GM19372 (cell line): ENCODE results near the gene USP22.
"Not testable (repeated sequence)": the region's sequence is repeated elsewhere in the genome, so short reads cannot be mapped to it uniquely, and the experiment has no call there.

Source experiments
- ATAC-seq: cut with Tn5 transposase; IDR thresholded peaks from one replicate; pipeline ENCODE4 v1.9.1; 2021; ENCODE audit warnings: mild to moderate bottlenecking, low read depth, moderate library complexity; ENCODE audit not compliant: unreplicated experiment

Gene USP22

GRCh38 chr17:20991276-20992037, 51.4 kb downstream of the USP22 start:
- no peak for ATAC-seq

DNA sequence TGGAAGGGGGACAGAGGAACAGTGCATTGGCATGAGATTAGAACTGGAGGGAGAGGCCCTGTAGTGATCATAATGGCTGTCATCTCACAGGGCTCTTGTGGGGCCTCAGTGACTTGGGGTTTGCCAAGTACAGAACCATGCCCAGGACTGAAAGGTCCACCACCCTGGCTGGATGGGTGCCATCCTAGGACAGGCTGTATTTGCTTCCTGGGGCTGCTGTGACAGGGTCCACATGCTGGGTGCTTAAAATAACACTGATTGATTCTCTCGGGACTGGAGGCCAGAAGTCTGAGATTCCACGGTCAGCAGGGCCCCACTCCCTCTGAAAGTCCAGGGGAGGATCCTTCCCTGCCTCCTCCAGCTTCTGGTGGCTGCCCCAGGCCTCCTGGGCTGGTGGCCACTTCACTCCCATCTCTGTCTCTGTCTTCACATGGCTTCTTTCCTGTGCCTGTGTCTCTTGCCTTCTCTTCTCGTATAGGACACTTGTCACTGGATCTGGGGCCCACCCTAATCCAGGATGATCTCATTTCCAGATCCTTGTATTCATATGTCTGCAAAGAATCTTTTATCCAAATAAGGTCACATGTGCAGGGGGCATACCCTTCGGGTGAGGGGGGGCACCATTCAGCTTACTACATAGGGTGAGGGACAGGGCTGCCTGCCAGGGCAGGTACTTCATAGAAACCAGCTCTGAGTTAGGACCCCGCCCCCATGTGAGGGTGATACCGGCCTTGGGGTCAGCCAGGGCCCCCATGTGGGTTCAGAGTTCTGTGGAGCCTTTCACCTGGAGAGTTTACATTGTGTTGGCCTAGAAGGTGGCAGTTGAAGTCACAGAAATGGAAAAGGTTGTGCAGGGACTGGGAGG, 52.6 kb downstream of the USP22 start:
- ATAC-seq, result no peak

GRCh38 chr17:20989481-20989880, 53.3 kb downstream of the USP22 start:
- no peak for ATAC-seq

DNA sequence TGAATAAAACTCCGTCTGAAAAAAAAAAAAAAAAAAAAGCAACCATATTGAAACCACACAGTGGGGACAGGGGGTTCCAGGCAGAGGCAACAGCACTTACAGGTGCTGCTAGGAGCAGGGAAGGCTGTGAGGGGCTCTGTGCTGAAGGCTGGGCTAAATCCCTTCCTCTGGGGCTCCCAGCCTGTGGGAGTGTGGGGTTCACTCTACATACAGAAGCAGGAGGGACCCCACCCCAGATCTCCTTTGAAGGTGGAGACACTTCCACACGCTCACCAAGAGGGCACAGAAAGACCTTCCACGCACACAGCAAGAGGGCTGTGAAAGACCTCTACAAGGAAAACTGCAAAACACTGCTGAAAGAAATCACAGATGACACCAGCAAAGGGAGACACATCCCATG, 53.9 kb downstream of the USP22 start:
- ATAC-seq, result no peak

GRCh38 chr17:20988001-20988636, 54.7 kb downstream of the USP22 start:
- no peak for ATAC-seq

DNA sequence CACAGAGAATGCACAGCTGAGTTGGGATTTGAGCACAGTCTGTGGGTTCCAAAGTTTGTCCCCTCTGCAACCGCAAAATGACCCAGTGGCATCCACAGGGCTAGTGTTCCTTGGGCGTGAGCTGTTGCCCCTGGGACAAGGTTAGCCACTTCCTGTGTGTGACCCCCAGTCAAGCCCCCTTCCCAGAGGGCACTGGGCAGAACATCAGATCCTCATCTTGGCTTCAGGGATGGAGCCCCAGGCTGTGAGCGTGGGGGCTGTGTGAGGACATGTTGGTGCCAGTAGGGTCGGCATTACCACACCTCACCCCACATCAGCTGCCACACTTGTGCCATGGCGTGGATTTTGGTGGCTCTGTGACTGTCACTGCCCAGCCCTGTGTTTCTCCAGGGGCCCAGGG, 55.3 kb downstream of the USP22 start:
- no peak for ATAC-seq

DNA sequence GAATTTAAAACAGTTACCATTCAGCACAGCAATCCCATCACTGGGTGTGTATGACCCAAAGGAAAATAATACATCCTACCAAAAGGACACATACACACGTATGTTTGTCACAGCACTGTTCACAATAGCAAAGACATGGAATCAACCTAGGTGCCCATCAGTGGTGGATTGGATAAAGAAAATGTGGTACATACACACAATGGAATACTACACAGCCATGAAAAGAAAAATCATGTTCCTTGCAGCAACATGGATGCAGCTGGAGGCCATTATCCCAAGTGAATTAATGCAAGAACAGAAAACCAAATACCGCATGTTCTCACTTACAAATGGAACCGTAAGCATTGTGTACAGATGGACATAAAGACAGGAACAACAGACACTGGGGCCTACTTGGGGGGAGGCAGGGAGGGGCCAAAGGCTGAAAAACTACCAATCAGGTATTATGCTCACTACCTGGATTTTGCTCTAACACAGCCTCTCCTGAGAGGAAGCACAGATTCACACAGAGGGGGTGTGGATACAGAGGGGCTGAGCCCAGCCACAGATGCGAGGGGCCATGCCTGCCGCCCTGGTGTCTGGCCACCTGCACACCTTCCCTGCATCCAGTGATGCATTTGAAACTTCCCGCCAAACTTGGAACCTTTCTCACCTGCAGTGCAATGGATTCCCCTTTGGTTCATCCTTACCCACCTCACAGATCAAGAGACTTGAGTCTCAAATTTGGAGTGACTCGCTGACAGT, 55.9 kb downstream of the USP22 start:
- ATAC-seq, result no peak

DNA sequence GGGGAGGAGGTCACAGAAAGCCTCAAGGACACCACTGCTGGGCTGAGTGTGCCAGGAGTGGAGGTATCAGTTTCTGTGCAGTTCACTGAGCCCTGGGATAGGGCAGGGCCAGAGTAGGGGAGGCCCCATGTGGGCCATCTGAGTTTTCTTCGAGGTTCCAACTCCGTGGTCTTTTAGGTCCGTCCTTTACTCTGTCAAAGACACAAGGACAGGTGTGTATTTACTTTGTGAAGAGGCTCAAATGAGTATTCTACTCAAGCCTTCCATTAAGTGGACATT, 59.5 kb downstream of the USP22 start:
- no peak for ATAC-seq

DNA sequence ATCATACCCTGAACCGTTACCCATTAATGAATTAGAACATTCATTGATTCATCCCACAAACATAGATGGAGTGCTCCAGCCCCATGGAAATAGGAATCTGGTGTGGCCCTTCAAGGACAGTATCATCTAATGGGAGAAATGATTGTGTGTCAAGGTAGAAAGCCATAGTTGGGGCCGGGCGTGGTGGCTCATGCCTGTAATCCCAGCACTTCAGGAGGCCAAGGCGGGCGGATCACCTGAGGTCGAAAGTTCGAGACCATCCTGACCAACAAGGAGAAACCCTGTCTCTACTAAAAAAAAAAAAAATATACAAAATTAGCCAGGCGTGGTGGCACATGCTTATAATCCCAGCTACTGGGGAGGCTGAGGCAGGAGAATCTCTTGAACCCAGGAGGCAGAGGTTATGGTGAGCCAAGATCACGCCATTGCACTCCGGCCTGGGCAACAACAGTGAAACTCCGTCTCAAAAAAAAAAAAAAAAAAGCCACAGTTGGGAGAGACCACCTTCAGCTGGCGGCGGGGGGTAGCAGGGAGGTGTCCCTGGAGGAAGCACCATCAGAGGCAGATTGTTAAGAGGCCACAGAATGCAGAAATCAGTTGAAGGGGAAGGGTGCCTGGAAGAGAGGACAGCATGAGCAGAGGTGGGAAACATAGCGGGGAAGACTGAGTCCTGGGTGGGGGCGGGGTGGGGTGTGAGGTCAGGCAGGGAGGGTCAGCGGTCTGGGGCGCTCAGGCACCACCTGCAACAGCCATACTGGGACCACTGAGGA, 60.0 kb downstream of the USP22 start:
- no peak for ATAC-seq

- ATAC-seq, result no peak
These were observed 61.5 kb downstream of the USP22 start for GRCh38 chr17:20981046-20981920.

- ATAC-seq, result no peak
These were observed 63.1 kb downstream of the USP22 start for GRCh38 chr17:20979792-20980083.

DNA sequence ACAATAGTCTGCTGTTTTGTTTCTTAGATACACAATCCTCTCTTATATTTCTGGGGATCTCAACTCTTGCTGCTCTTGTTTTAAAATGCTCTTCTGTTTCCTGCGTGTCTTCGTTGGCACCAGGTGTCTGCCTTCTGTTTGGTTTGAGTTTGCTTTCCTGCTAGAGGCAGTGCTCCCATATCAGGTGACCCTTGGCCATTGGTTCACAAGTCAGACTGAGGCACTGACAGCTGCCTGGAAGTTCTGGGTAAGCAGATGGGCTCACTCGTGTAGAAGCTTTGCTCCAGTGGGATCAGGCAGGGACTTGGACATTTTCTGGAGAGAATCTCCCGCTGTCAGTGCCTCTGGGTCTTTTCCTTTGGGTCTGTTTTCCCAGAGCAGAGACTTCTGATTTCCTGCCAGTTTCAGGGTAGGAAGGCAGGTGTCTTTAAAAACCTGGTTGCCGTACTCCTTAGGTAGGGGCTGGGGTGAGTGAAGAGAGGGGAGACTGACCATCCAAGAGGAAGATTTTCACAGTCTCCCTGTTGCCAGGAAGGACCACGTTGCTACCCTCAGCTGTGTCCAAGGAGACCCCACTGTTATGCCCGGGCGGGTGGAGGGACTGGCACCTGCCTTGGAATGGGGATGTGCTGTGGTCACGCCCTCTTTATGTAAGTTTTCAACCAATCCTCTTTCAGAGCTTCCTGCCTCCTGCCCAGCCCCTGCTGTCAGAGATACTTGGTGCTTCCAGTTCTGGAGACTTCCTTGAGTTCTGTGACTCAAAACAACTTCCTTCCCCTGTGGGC, 63.6 kb downstream of the USP22 start:
- not testable (repeated sequence) for ATAC-seq

DNA sequence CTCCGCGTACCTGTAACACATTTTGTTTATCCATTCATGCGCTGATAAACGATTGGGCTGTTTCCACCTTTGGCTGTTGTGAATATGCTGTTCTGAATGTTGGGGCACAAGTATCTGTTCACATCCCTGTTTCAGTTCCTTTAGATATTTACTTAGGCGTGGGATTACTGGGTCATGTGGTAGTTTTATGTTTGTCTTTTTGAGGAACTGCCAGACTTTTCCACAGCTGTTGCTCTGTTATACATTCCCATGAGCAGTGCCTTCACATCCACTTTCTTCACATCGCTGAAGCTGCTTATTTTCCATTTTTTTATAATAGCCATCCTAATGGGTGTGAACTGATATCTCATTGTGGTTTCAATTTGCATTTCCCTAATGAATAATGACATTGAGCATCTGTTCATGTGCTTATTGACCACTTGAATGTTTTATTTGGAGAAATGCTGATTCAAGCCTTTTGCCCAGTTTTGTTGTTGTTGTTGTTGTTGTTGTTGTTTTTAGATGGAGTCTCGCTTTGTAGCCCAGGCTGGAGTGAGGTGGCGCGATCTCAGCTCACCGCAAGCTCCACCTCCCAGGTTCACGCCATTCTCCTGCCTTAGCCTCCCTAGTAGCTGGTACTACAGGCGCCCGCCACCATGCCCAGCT, 65.1 kb downstream of the USP22 start:
- not testable (repeated sequence) for ATAC-seq

DNA sequence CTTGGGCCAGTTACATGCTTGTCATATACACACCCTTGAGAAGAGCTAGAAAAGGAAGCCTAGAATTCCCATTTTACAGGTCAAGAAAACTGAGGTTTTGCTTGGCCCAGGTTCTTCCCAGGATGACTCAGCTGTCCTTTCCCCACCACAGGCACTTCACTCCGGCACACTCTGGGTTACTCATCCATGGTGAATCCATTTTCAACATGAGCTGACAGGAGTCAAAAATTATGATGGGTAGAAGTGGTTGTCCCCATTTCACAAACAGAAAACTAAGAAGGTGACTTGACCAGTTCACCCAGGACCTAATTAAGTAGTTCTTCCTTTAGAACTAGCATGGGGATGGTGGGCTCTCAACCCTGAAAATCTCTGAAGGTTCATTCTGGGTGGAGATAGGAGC, 67.2 kb downstream of the USP22 start:
- ATAC-seq, result no peak

- ATAC-seq, result no peak
These were observed 72.5 kb downstream of the USP22 start for GRCh38 chr17:20970329-20970728.

- ATAC-seq, result no peak
These were observed 73.7 kb downstream of the USP22 start for GRCh38 chr17:20968913-20969616.

DNA sequence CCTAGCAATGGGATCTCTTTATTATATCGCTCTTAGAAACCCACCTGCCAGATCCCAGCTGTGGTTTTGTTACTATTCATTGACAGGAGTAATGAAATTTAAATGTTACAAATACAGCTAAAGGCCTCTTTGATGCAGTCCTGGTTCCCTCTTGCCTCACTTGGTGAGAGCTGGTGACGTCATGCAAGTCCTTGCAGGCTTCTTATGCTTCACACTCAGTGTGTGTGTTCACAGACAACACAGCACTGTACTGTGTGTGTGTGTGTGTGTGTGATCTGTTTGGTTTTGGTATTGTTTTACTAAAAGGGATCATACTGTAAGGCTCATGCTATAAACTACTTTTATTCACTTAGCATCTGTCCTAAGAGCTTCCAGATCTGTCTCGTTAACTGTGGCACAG, 75.0 kb downstream of the USP22 start:
- no peak for ATAC-seq

GRCh38 chr17:20966870-20967269, 75.9 kb downstream of the USP22 start:
- ATAC-seq, result no peak
